Measurements from ENCODE around the gene OPRD1.
"Not testable (repeated sequence)": the region's sequence is repeated elsewhere in the genome, so short reads cannot be mapped to it uniquely, and the experiment has no call there.

Gene OPRD1

GRCh38 chr1:28803051-28803450 is 8.9 kb upstream of the OPRD1 start:
- no peak for DNase-seq

DNA sequence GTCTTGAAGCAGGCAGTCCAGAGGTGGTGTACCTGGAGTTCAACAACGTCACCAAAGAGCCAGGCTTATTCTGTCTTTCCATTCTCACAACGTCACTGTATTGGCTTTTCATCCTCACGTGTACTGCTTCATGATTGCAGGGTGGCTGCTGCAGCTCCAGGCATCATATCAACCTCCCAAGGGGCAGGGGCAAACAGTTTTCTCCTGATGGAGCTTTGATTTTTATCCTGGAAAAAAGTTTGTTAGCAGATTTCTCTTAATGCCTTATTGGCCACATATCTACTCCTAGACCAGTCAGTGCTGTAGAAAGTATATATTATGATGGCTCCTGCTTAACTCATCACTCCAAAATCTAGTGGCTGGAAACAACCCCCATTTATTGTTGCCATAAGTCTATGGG is 8.3 kb upstream of the OPRD1 start:
- no peak for DNase-seq

DNA sequence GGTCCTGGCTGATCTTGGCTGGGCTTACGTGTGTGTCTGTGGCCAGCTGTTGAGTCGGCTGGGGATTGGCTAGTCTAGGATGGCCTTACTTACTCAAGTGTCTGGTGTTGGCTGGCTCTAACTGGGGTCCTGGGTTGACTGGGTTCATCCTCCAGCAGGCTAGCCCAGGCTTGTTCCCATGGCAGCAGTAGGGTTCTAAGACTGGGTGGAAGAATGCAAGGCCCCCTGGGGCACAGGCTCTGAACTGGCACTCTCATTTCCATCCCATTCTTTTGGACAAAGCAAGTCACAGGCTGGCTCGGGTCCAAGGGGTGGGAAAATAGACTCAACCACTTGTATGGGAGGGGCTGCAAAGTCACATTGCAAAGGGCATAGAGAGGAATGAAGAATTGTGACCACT is 7.9 kb upstream of the OPRD1 start:
- no peak for DNase-seq

GRCh38 chr1:28807046-28807445 is 4.9 kb upstream of the OPRD1 start:
- no peak for DNase-seq

DNA sequence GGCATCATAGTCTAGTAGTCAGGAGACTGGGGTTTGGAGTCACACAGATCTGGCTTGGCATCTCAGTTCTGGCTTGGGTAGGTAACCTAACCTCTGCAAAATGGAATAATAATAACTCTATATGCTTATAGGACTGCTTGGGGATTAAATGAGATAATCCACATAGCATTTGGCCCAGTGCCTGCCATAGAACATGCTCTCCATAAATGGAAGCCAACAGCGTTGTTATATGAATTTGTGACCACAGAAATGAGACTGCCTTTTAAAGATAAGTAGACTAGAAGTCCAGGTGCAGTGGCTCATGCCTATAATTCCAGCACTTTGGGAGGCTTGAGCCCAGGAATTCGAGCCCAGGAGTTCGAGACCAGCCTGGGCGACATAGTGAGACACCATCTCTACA is 4.0 kb upstream of the OPRD1 start:
- no peak for DNase-seq

DNA sequence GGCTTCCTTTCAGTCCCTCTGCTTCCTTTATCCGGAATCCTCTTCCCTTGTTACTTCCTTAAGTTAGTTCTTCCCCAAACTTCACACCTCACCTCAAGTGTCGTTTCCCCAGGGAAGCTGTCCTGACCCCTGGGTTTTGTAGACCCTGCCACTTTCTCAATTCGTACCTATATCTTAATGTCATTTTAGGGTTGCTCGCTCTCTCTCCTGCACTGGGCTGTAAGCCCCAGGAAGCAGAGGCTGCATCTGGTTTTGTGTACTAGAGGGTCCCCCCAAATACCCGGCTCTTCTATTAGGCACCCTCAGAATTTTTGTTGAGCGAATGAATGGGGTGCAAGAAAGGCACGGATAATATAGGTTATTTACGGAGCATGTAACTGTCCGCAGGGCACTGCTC is 603 bp upstream of the OPRD1 start:
- DNase-seq, result no peak

DNA sequence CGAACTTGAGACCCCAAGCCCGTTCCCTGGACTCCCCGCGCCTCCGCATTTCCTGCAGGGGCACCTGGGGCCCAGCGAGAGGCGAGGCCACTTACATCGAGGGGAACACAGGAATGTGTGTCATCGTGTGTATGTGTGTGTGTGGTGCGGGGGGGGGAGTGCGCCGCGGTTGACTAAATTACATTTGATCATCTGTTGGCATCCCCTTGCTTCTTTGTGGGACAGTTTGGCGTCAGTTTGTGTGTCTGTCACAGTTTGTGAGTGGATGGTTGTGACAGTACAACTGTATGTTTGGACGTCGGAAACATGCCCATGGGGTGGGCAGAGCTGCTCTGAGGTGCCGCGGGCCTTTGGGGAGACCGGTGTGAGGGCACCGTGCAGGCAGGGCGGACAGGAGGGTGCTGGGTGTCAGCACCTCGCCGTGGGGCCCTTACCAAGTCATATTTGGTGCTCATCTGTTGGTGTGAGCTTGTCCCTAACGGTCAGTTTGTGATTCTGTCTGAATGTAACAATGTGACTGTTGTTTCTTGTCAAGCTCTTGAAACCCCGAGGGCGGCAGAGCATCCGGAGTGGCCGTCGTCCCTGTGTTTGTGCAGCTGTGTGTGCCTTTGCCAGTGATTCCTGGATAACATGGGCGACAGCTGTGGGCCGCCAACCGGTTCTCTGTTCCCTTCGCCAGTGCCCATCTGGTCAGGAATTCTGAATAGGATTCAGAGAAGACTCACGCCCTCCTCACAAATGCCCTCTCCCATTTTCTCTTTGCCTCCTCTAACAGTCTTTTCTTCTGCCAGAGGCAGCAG is 899 bp downstream of the OPRD1 start:
- DNase-seq, result no peak

DNA sequence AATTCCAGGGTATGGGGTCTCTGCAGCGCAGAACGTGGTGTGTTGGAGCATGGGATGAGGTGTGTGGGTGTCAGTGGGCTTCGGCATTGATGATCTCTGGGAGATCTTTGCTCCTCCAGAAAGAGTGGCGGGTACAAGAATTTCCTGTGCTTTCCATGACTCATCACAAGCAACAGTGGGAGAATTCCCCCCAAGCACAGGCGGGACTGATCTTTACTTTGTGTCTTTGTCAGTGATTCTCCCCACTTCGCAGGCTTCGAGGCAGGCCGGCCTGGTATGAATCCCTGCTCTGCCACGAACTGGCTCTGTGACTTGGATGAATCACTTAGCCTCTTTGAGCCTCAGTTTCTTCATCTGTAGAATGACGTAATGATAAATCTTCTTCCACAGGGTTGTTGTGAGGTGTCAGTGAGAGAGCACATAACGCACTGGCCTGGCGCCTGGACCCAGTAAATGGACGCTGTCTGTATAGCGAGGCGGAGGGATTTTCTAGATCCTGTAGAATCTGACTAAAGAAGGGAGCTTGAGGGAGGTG is 2.0 kb downstream of the OPRD1 start:
- no peak for DNase-seq

DNA sequence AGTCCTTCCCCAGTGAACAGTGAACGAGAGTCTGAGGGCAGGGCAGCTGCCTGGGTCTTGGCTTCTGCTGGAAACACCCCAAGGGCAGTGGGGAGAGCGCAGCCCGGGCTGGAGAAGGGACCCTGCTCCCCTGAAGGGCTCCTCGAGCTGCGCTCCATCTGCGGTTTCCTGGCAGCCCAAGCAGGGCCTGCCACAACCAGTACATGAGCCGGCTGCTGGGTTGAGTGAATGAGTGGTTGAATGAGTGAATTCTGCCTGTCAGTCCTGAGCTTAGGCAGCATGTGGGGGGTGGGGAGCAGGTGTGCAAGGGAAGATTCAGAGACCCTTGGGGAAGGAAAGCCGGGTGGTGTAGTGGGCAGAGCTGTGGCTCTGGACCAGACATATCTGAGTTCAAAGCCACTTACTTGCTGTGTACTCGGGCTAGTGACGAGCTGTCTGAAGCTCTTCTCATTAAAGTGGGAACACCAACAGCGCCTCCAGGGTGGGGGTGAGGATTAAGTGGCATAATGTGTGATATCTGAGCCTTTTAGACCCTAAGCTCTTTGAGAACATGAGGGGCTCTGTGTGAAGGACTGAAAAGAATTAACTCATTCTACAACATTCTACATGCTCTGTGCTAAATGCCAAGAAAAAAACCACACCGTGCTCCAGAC is 3.7 kb downstream of the OPRD1 start:
- no peak for DNase-seq

- DNase-seq, result no peak
Observed at GRCh38 chr1:28817133-28817532, 5.2 kb downstream of the OPRD1 start.

GRCh38 chr1:28819020-28819419 is 7.0 kb downstream of the OPRD1 start:
- DNase-seq, result no peak

GRCh38 chr1:28822799-28823198 is 10.8 kb downstream of the OPRD1 start:
- DNase-seq, result no peak

- DNase-seq, result not testable (repeated sequence)
Observed at GRCh38 chr1:28824061-28824460, 12.1 kb downstream of the OPRD1 start.

DNA sequence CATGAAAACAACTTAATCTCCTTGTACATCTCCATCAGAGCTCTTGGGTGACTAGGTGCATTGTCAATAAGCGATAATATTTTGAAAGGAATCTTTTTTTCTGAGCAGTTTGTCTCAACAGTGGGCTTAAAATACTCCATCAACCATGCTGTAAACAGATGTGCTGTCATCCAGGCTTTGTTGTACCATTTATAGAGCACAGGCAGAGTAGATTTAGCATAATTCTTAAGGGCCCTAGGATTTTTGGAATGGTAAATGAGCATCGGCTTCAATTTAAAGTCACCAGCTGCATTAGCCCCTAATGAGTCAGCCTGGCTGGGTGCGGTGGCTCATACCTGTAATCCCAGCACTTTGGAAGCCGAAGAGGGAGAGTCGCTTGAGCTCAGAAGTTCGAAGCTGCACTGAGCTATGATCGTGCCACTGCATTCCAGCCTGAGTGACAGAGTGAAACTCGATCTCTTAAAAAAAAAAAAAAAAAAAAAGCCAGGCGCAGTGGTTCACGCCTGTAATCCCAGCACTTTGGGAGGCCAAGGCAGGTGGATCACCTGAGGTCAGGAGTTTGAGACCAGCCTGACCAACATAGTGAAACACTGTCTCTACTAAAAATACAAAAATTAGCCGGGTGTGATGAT is 16.4 kb downstream of the OPRD1 start:
- DNase-seq, result not testable (repeated sequence)

- no peak for DNase-seq
Observed at GRCh38 chr1:28830814-28831213, 18.8 kb downstream of the OPRD1 start.

DNA sequence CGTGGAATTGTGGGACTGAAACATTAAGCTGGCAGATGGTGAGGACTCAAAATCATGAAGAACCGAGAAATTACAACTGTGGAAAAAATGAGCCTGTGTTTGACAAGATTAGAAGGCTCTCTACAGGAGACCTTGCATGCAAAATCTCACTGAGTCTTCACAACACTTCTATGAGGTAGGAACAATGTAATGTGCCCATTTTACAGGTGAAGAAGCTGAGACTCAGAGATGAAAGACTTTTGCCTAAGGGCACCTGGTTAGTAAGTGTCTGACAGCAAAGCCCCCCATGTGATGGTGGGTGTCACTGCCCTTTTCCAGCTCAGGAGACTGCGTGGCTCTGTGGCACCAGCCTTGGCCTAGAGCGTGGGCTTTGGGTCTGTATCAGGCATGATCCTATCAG is 21.0 kb downstream of the OPRD1 start:
- DNase-seq, result no peak

DNA sequence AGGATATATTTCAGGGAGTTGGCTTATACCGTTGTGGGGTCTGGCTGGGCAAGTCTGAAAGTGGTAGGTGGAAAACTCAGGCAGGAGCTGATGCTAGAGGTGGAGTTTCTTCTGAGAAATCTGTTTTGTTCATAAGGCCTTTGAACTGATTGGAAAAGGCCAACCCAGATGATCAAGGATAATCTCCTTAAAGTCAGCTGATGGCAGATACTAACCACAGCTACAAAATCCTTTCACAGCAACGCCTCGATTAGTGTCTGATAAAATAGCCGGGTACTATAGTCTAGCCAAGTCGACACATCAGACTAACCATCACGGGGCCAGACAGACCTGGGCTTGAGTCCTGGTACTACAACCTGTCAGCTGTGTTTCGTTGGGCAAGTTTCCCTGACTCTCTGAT is 21.4 kb downstream of the OPRD1 start:
- DNase-seq, result no peak

DNA sequence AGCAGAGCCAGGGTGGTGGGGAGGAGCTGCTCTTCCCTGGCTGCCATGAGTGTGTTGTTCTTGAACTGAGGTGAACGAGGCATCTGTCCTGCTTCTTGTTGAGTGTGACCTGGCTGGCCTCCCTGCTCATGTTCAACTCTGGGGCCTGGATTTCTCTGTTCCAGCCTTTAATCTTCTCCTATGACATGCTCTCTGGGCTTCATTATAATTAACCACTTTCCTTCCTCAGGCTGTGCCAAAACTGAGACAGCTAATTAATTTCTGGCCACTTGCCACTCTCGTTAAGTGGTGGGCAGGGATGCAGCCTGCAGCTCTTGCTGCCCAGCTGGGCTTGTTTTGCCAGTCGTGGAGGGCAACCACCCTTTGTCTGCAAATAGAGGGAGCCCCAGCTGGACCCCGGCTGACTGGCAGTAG is 23.3 kb downstream of the OPRD1 start:
- no peak for DNase-seq

- no peak for DNase-seq
Observed at GRCh38 chr1:28836421-28836956, 24.5 kb downstream of the OPRD1 start.

DNA sequence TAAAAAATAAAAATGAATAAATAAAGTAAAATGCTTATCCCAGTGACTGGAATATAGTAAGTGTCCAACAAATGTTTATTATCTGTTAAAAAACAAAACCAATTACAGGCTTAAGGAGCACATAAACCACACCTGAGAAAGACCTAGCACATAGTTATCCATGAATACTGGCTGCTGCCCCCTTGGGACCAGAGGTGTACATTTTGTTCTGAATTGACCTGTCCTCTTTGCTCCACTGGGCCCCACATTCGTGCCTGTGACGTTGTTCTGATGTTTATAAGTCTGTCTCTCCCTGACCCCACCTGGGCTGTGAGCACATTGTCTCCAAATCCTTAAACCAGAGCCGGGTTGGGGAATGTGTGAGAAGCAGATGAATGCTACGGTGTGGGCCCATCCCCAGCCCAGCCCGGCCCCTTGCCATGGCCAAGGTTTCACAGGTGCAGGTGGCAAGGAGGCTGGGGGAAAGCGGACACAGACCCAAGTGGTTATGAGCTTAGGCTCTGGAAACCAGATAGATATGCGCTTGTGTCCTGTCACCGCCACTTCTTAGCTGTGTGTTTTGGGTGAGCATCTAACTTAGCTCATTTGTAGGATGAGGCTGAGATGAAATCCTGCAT is 29.1 kb downstream of the OPRD1 start:
- DNase-seq, result no peak

DNA sequence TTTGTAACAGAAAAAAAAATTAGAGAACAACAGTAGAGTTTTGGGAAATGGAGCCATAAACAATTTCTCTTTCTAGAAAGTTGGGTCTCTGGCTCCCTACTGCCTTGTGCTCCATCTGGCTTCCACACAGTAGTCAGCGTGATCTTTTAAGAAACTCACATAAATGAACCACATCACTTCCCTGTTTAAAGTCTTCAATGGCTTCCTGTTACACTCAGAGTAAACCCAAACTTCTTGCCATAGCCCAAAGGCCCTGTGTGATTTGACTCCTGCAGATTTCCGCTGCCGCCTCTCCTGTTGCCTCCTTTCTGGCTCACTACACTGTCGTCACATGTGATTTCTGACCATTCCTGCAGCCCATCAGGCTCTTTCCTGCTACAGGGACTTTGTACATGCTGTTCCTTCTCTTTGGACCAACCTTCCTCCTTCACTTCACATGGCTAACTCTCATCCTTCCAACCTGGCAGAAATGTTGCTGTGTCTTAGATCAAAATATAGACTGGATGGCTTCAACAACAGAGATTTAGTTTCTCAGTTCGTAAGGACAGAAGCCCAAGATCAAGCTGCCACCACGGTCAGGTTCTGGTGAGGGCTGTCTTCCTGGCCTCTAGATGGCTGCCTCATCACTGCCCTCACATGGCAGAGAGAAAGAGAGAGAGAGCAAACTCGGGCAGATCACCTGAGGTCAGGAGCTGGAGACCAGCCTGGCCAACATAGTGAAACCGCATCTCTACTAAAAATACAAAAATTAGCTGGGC is 34.0 kb downstream of the OPRD1 start:
- DNase-seq, result no peak

DNA sequence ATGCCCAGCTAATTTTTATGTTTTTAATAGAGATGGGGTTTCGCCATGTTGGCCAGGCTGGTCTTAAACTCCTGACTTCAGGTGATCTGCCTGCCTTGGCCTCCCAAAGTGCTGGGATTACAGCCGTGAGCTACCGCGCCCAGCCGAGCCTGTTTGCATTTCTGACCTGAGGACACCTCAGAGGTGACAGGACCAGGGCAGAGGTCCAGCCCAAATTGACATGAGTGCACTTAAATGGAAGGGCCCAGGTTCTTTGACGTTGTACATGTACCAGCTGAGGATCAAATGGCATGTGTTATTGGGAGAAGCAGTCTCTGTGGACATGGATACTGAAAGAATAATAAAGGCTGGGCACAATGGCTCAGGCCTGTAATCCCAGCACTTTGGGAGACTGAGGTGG is 35.2 kb downstream of the OPRD1 start:
- DNase-seq, result not testable (repeated sequence)

Measured in midbrain (tissue), 1 donor.